ENCODE measurements around the gene LIMS3. TPM values are rescaled to one million over a fixed set of nuclear protein-coding genes. Genes with fewer than 3 reads are reported as not detected.
"Not testable (repeated sequence)": the region's sequence is repeated elsewhere in the genome, so short reads cannot be mapped to it uniquely, and the experiment has no call there.

The LIMS3 gene
- total RNA-seq, result 1 to 10 TPM; 2.4 to 9.6 (median 5.4) TPM

GRCh38 chr2:109898462-109899336 lies at the start of gene LIMS3:
LIMS3 (plus strand) TSS chr2:109898688; CDS start chr2:109898729, 41 bp downstream.
- H3K4me1 ChIP-seq; H3K27me3 ChIP-seq; intact Hi-C loops (cut with DNase I); H3K27ac ChIP-seq; DNase-seq; H3K9me3 ChIP-seq; H3K4me3 ChIP-seq (replicated peaks in 1 of 3); H3K36me3 ChIP-seq: not testable (repeated sequence)
- no CpG with 5 or more reads among the region's 28 CpGs for WGBS, 2 donors

- intact Hi-C loops (cut with DNase I); H3K4me1 ChIP-seq; H3K4me3 ChIP-seq (replicated peaks in 1 of 3); H3K9me3 ChIP-seq; H3K27ac ChIP-seq; H3K27me3 ChIP-seq; H3K36me3 ChIP-seq; DNase-seq: not testable (repeated sequence)
- no CpG with 5 or more reads among the region's 8 CpGs for WGBS, 2 donors
Observed at GRCh38 chr2:109871129-109871751, 27.2 kb upstream of the LIMS3 start.

- H3K4me1 ChIP-seq; H3K4me3 ChIP-seq (replicated peaks in 1 of 3); H3K27ac ChIP-seq; H3K9me3 ChIP-seq; H3K36me3 ChIP-seq; intact Hi-C loops (cut with DNase I); DNase-seq; H3K27me3 ChIP-seq: not testable (repeated sequence)
- whole genome bisulfite sequencing, 2 donors, result no CpG with 5 or more reads among the region's 3 CpGs
Observed at GRCh38 chr2:109876625-109877024, 21.9 kb upstream of the LIMS3 start.

- H3K36me3 ChIP-seq; intact Hi-C loops (cut with DNase I); H3K4me1 ChIP-seq; DNase-seq; H3K27me3 ChIP-seq; H3K4me3 ChIP-seq (replicated peaks in 1 of 3); H3K27ac ChIP-seq; H3K9me3 ChIP-seq: not testable (repeated sequence)
- WGBS, 2 donors, result no CpG with 5 or more reads among the region's 1 CpG
Observed at GRCh38 chr2:109882112-109882511, 16.4 kb upstream of the LIMS3 start.

- H3K27me3 ChIP-seq; intact Hi-C loops (cut with DNase I); H3K36me3 ChIP-seq; H3K4me3 ChIP-seq (replicated peaks in 1 of 3); DNase-seq; H3K4me1 ChIP-seq; H3K27ac ChIP-seq; H3K9me3 ChIP-seq: not testable (repeated sequence)
- no CpG with 5 or more reads among the region's 4 CpGs for WGBS, 2 donors
Observed at GRCh38 chr2:109888414-109888813, 10.1 kb upstream of the LIMS3 start.

GRCh38 chr2:109889909-109890308 lies 8.6 kb upstream of the LIMS3 start:
- H3K36me3 ChIP-seq; H3K9me3 ChIP-seq; H3K27me3 ChIP-seq; H3K4me1 ChIP-seq; H3K4me3 ChIP-seq (replicated peaks in 1 of 3); H3K27ac ChIP-seq; DNase-seq; intact Hi-C loops (cut with DNase I): not testable (repeated sequence)
- WGBS, 2 donors, result no CpG with 5 or more reads among the region's 4 CpGs

- no CpG with 5 or more reads among the region's 4 CpGs for WGBS, 2 donors
- H3K4me3 ChIP-seq (replicated peaks in 1 of 3); intact Hi-C loops (cut with DNase I); H3K27me3 ChIP-seq; H3K4me1 ChIP-seq; H3K9me3 ChIP-seq; DNase-seq; H3K36me3 ChIP-seq; H3K27ac ChIP-seq: not testable (repeated sequence)
Observed at GRCh38 chr2:109891024-109891423, 7.5 kb upstream of the LIMS3 start.

GRCh38 chr2:109893736-109894135 lies 4.8 kb upstream of the LIMS3 start:
- WGBS, 2 donors, result no CpG with 5 or more reads among the region's 7 CpGs
- intact Hi-C loops (cut with DNase I), result not testable (repeated sequence)

GRCh38 chr2:109894141-109894540 lies 4.3 kb upstream of the LIMS3 start:
- H3K27ac ChIP-seq; H3K4me1 ChIP-seq; intact Hi-C loops (cut with DNase I); H3K9me3 ChIP-seq; H3K27me3 ChIP-seq; DNase-seq; H3K36me3 ChIP-seq; H3K4me3 ChIP-seq (replicated peaks in 1 of 3): not testable (repeated sequence)
- no CpG with 5 or more reads among the region's 6 CpGs for WGBS, 2 donors

More at GRCh38 chr2:109893736-109894135, 4.8 kb upstream of the LIMS3 start:
- H3K27me3 ChIP-seq; H3K9me3 ChIP-seq; DNase-seq; H3K36me3 ChIP-seq; H3K27ac ChIP-seq; H3K4me1 ChIP-seq; H3K4me3 ChIP-seq (replicated peaks in 1 of 3): not testable (repeated sequence)

- WGBS, 2 donors, result no CpG with 5 or more reads among the region's 3 CpGs
- H3K27me3 ChIP-seq; H3K4me1 ChIP-seq; H3K9me3 ChIP-seq; H3K4me3 ChIP-seq (replicated peaks in 1 of 3); intact Hi-C loops (cut with DNase I); H3K27ac ChIP-seq; H3K36me3 ChIP-seq; DNase-seq: not testable (repeated sequence)
Observed at GRCh38 chr2:109895090-109895869, 3.2 kb upstream of the LIMS3 start.

- H3K4me1 ChIP-seq; H3K36me3 ChIP-seq; H3K27me3 ChIP-seq; intact Hi-C loops (cut with DNase I); H3K9me3 ChIP-seq; DNase-seq; H3K27ac ChIP-seq; H3K4me3 ChIP-seq (replicated peaks in 1 of 3): not testable (repeated sequence)
- WGBS, 2 donors, result no CpG with 5 or more reads among the region's 4 CpGs
Observed at GRCh38 chr2:109896212-109896611, 2.3 kb upstream of the LIMS3 start.

GRCh38 chr2:109897769-109898461 lies 573 bp upstream of the LIMS3 start:
- DNase-seq; intact Hi-C loops (cut with DNase I); H3K4me3 ChIP-seq (replicated peaks in 1 of 3); H3K27me3 ChIP-seq; H3K9me3 ChIP-seq; H3K27ac ChIP-seq; H3K4me1 ChIP-seq; H3K36me3 ChIP-seq: not testable (repeated sequence)
- WGBS, 2 donors, result no CpG with 5 or more reads among the region's 8 CpGs

Measured in thyroid gland (tissue), 4 donors.